ENCODE results near the gene SYT8.

DNA sequence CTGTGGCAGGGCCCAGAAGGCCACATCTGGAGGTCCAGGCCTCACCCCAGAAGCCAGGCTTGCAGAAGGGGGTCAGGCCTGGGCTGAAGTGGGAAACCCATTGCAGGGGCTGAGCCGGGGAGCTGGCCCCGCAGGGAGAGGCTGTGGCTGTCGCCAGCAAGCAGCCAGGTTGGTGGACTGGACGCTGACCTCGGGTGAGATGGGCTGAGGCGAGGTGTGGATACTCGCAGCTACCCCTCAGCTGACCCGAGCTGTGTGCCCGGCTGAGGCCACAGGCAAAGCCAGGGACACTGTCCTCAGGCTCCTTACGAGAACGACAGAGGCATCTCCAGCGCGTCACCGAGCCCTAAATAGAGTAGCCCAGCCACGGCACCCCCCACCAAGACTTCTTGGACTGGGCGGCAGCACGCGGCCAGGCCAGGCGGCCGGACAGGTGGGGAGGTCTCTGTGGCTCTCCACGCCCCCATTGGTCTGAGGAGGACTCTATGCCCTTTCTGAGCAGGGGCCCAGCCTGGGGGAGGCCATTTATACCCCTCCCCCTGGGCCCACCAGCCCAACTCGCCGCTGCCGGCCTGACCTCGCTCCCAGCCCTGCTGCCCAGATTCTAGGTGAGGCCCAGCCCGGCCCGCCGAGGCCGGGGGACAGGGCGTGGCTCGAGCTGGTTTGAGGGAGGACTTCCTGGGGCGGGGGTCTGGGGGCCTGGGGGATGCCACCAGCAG, 3.8 kb downstream of the SYT8 start, which contains the start of gene TNNI2:
- TF ChIP-seq POLR2A (IDR thresholded peaks at IDR 0.05) (no peak), CTCF (IDR thresholded peaks at IDR 0.05) (no peak)

All from right lobe of liver (tissue), 4 donors.